GM12892 (cell line): ENCODE results near the gene ATAD3A.
"Not testable (repeated sequence)": the region's sequence is repeated elsewhere in the genome, so short reads cannot be mapped to it uniquely, and the experiment has no call there.

Experiments used
- POLR2A ChIP-seq: IDR thresholded peaks from 2 replicates; pipeline ENCODE4 v1.6.1; 2011; ENCODE audit warnings: low read depth, low read length, control low read depth
- POLR2AphosphoS5 ChIP-seq: IDR thresholded peaks from 2 replicates; pipeline ENCODE4 v1.6.1; 2011; ENCODE audit warnings: low read depth, low read length, control low read depth
- TAF1 ChIP-seq: IDR thresholded peaks from 2 replicates; pipeline ENCODE4 v1.6.1; 2011; ENCODE audit warnings: low read depth, mild to moderate bottlenecking, control low read depth, low read length, borderline replicate concordance

- not testable (repeated sequence) for TF ChIP-seq POLR2A, TAF1, POLR2AphosphoS5
Observed at GRCh38 chr1:1533894-1534291, 21.9 kb downstream of the ATAD3A start.
